ENCODE data around the gene CAPN11.

- TF ChIP-seq CTCF (IDR thresholded peaks at IDR 0.05; ENCODE audit: insufficient read depth, low read length) = no peak
- TF ChIP-seq POLR2AphosphoS5 (IDR thresholded peaks at IDR 0.05; ENCODE audit: low read depth) = no peak
- TF ChIP-seq GABPA (IDR thresholded peaks at IDR 0.05; ENCODE audit: low read depth) = no peak
- no peak for TF ChIP-seq REST (IDR thresholded peaks at IDR 0.05; ENCODE audit: insufficient replicate concordance, low read depth)
Measured at GRCh38 chr6:44154067-44154466, 4.6 kb upstream of the CAPN11 start.

Measured in HL-60 (cell line).